Colonic mucosa (tissue), 4 donors: ENCODE data around the gene TMCC1. TPM values are rescaled to one million over a fixed set of nuclear protein-coding genes. Genes with fewer than 3 reads are reported as not detected.

Source experiments
- DNase-seq: peaks from one replicate; pipeline ENCODE4 v3.0.0-alpha.2; 2020
- H3K27ac ChIP-seq: fragments of 200-600 bp; one replicate; pipeline ENCODE4 v1.8.0; 2021
- H3K27me3 ChIP-seq: fragments of 200-600 bp; one replicate; pipeline ENCODE4 v1.8.0; 2021
- H3K36me3 ChIP-seq: fragments of 200-600 bp; one replicate; pipeline ENCODE4 v1.8.0; 2021
- H3K4me1 ChIP-seq: fragments of 200-600 bp; one replicate; pipeline ENCODE4 v1.8.0; 2021; ENCODE audit warnings: mild to moderate bottlenecking
- H3K4me3 ChIP-seq: fragments of 200-600 bp; one replicate; pipeline ENCODE4 v1.8.0; 2021
- H3K9ac ChIP-seq, 2 donors: one replicate each; pipeline ENCODE4 v1.7.0; 2013; ENCODE audit warnings: control low read depth in 2 of 2, low read depth in 2 of 2, low read length in 2 of 2
- H3K9me3 ChIP-seq: fragments of 200-600 bp; one replicate; pipeline ENCODE4 v1.8.0; 2021
- CTCF ChIP-seq: fragments of 200-600 bp; IDR thresholded peaks from one replicate; pipeline ENCODE4 v1.8.0; 2022; ENCODE audit warnings: antibody characterized with exemption, mild to moderate bottlenecking
- intact Hi-C: fragments of 100-400 bp; cut with DNase I; formaldehyde crosslinking; loops from one replicate; pipeline ENCODE4 v1.14.1; 2022
- total RNA-seq, 2 donors: library from RNA; stranded (reverse); fragmentation: NEBNext Ultra II Directional in 1 of 2; extraction: Animal tissue kit (Norgen Biotek cat#: 25700) in 1 of 2; gene quantifications; one replicate each; pipeline ENCODE4 v1.2.1, GENCODE V29; 2021
- donor health status: healthy.
- donor health status: DM: no; HTN: no; CAD: no.
- donor health status: DM: no; HTN: no; CAD: no.

Gene TMCC1
- total RNA-seq, 2 donors from 2014 or later: 23.2 to 32.8 TPM

- Histone ChIP-seq H3K27ac (no peak overlapping the region), H3K36me3 (no peaks in the 10 kb centered on the region), H3K9ac (no peak overlapping the region), H3K9me3 (no peaks in the 10 kb centered on the region), H3K4me1 (peaks cover 9% of the 10 kb centered on the region), H3K4me3 (no peak overlapping the region), H3K27me3 (no peaks in the 10 kb centered on the region)
- DNase-seq: no peak
- intact Hi-C loops: no loop called here
- TF ChIP-seq CTCF: no peak
These were observed 99.6 kb downstream of the TMCC1 start for GRCh38 chr3:129793942-129794310.

- DNase-seq: no peak
These were observed 100.2 kb downstream of the TMCC1 start for GRCh38 chr3:129793319-129793718.

GRCh38 chr3:129783470-129783869 is 110.0 kb downstream of the TMCC1 start:
- no peak overlapping the region for H3K4me3 ChIP-seq
- no peaks in the 10 kb centered on the region for H3K4me1 ChIP-seq
- no peak for DNase-seq
- no peak overlapping the region for H3K27ac ChIP-seq
- H3K9ac ChIP-seq: no peak overlapping the region
- TF ChIP-seq CTCF: no peak
- intact Hi-C loops: no loop called here
- H3K9me3 ChIP-seq: no peaks in the 10 kb centered on the region
- H3K36me3 ChIP-seq: no peaks in the 10 kb centered on the region
- H3K27me3 ChIP-seq: no peaks in the 10 kb centered on the region

More at GRCh38 chr3:129793319-129793718, 100.2 kb downstream of the TMCC1 start:
- H3K27me3 ChIP-seq: no peaks in the 10 kb centered on the region
- peaks cover 9% of the 10 kb centered on the region for H3K4me1 ChIP-seq
- H3K4me3 ChIP-seq: no peak overlapping the region
- no peak for TF ChIP-seq CTCF
- H3K9me3 ChIP-seq: no peaks in the 10 kb centered on the region
- no peaks in the 10 kb centered on the region for H3K36me3 ChIP-seq
- no peak overlapping the region for H3K27ac ChIP-seq
- intact Hi-C loops: no loop called here
- H3K9ac ChIP-seq: no peak overlapping the region

GRCh38 chr3:129778871-129779270 is 114.6 kb downstream of the TMCC1 start:
- no peaks in the 10 kb centered on the region for H3K4me1 ChIP-seq
- no peak for DNase-seq
- H3K36me3 ChIP-seq: no peaks in the 10 kb centered on the region
- no peaks in the 10 kb centered on the region for H3K9me3 ChIP-seq
- no peak overlapping the region for H3K27ac ChIP-seq
- H3K9ac ChIP-seq: no peak overlapping the region
- no peak overlapping the region for H3K4me3 ChIP-seq
- intact Hi-C loops: no loop called here
- TF ChIP-seq CTCF: no peak
- no peaks in the 10 kb centered on the region for H3K27me3 ChIP-seq

GRCh38 chr3:129777806-129778205 is 115.7 kb downstream of the TMCC1 start:
- no peak overlapping the region for H3K9ac ChIP-seq
- H3K27me3 ChIP-seq: no peaks in the 10 kb centered on the region
- DNase-seq: no peak
- TF ChIP-seq CTCF: no peak
- no peak overlapping the region for H3K27ac ChIP-seq
- no peaks in the 10 kb centered on the region for H3K4me1 ChIP-seq
- H3K4me3 ChIP-seq: no peak overlapping the region
- no peaks in the 10 kb centered on the region for H3K9me3 ChIP-seq
- no peaks in the 10 kb centered on the region for H3K36me3 ChIP-seq
- intact Hi-C loops: no loop called here

GRCh38 chr3:129775870-129776269 is 117.6 kb downstream of the TMCC1 start:
- intact Hi-C loops: no loop called here
- DNase-seq: no peak
- no peak overlapping the region for H3K9ac ChIP-seq
- H3K9me3 ChIP-seq: no peaks in the 10 kb centered on the region
- no peaks in the 10 kb centered on the region for H3K36me3 ChIP-seq
- H3K27ac ChIP-seq: no peak overlapping the region
- H3K4me1 ChIP-seq: no peaks in the 10 kb centered on the region
- H3K4me3 ChIP-seq: no peak overlapping the region
- TF ChIP-seq CTCF: no peak
- H3K27me3 ChIP-seq: no peaks in the 10 kb centered on the region
